GM18858 (cell line): ENCODE measurements around the gene NPTX1.

ENCODE experiments used
- ATAC-seq: cut with Tn5 transposase; IDR thresholded peaks from one replicate; pipeline ENCODE4 v1.9.1; 2021; ENCODE audit not compliant: unreplicated experiment

NPTX1 gene

GRCh38 chr17:80463784-80464400 is 12.5 kb downstream of the NPTX1 start:
- ATAC-seq: no peak

GRCh38 chr17:80461528-80462160 is 14.8 kb downstream of the NPTX1 start:
- ATAC-seq: no peak

- ATAC-seq: no peak
Observed at GRCh38 chr17:80460429-80460834, 16.0 kb downstream of the NPTX1 start.

GRCh38 chr17:80459234-80459633 is 17.2 kb downstream of the NPTX1 start:
- no peak for ATAC-seq

- no peak for ATAC-seq
Observed at GRCh38 chr17:80458016-80458415, 18.4 kb downstream of the NPTX1 start.

- ATAC-seq: no peak
Observed at GRCh38 chr17:80457236-80457856, 19.1 kb downstream of the NPTX1 start.

- no peak for ATAC-seq
Observed at GRCh38 chr17:80456465-80457235, 19.8 kb downstream of the NPTX1 start.

GRCh38 chr17:80455784-80456183 is 20.6 kb downstream of the NPTX1 start:
- ATAC-seq: no peak

- ATAC-seq: no peak
Observed at GRCh38 chr17:80455336-80455710, 21.1 kb downstream of the NPTX1 start.

- ATAC-seq: peak; percentile 77
Observed at GRCh38 chr17:80454557-80455335, 21.7 kb downstream of the NPTX1 start.

- ATAC-seq: no peak
Observed at GRCh38 chr17:80453998-80454556, 22.3 kb downstream of the NPTX1 start.

GRCh38 chr17:80453126-80453997 is 23.0 kb downstream of the NPTX1 start:
- no peak for ATAC-seq

GRCh38 chr17:80452173-80452915 is 24.1 kb downstream of the NPTX1 start:
- no peak for ATAC-seq

- ATAC-seq: no peak
Observed at GRCh38 chr17:80451104-80451775, 25.2 kb downstream of the NPTX1 start.

GRCh38 chr17:80449930-80450576 is 26.4 kb downstream of the NPTX1 start:
- no peak for ATAC-seq

- ATAC-seq: no peak
Observed at GRCh38 chr17:80449194-80449929, 27.0 kb downstream of the NPTX1 start.

- no peak for ATAC-seq
Observed at GRCh38 chr17:80447790-80448189, 28.6 kb downstream of the NPTX1 start.
